ENCODE data around the gene NOC2L.

GRCh38 chr1:930633-931138 lies 28.4 kb downstream of the NOC2L start:
- TF ChIP-seq TAF1 (IDR thresholded peaks at IDR 0.05; ENCODE audit: low read depth, low read length): no peak
- no peak for TF ChIP-seq POLR2A (IDR thresholded peaks at IDR 0.05; ENCODE audit: low read depth, low read length)
- TF ChIP-seq POLR2AphosphoS5 (IDR thresholded peaks at IDR 0.05; ENCODE audit: low read depth, low read length): no peak
- no peak for TF ChIP-seq SPI1 (IDR thresholded peaks at IDR 0.05; ENCODE audit: low read depth, low read length)
- TF ChIP-seq POU2F2 (IDR thresholded peaks at IDR 0.05; ENCODE audit: low read depth, low read length): no peak
